GM18873 (cell line): Measurements from ENCODE around the gene PRKAG2.

Experiments
- ATAC-seq: cut with Tn5 transposase; IDR thresholded peaks from one replicate; pipeline ENCODE4 v1.9.1; 2021; ENCODE audit warnings: mild to moderate bottlenecking, moderate library complexity, moderate number of reproducible peaks; ENCODE audit not compliant: unreplicated experiment, low FRiP score

PRKAG2 gene

GRCh38 chr7:151687523-151688235 lies 189.2 kb downstream of the PRKAG2 start:
- ATAC-seq = no peak

DNA sequence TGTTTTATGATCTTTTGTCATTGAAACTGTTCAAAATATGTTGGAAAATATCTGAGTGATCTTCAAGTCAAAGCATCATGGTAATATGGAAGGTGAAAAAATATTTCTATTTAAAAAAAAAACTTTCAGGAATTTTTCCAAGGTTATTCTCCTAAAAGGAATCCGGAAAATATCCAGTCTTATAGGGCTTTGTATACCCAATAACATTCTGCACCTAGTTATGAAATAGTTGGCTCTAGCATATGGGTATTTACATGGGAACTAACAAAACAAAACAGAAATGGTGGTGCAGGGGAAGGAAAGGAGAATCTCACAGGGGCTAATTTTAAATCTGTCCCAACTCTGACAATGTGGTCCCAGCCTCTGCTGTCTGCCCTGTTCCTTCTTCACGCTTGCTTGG lies 190.1 kb downstream of the PRKAG2 start:
- ATAC-seq = no peak

- ATAC-seq = no peak
Measured at GRCh38 chr7:151686016-151686766, 190.7 kb downstream of the PRKAG2 start.

GRCh38 chr7:151684408-151685175 lies 192.3 kb downstream of the PRKAG2 start:
- no peak for ATAC-seq

- no peak for ATAC-seq
Measured at GRCh38 chr7:151683615-151684407, 193.1 kb downstream of the PRKAG2 start.

DNA sequence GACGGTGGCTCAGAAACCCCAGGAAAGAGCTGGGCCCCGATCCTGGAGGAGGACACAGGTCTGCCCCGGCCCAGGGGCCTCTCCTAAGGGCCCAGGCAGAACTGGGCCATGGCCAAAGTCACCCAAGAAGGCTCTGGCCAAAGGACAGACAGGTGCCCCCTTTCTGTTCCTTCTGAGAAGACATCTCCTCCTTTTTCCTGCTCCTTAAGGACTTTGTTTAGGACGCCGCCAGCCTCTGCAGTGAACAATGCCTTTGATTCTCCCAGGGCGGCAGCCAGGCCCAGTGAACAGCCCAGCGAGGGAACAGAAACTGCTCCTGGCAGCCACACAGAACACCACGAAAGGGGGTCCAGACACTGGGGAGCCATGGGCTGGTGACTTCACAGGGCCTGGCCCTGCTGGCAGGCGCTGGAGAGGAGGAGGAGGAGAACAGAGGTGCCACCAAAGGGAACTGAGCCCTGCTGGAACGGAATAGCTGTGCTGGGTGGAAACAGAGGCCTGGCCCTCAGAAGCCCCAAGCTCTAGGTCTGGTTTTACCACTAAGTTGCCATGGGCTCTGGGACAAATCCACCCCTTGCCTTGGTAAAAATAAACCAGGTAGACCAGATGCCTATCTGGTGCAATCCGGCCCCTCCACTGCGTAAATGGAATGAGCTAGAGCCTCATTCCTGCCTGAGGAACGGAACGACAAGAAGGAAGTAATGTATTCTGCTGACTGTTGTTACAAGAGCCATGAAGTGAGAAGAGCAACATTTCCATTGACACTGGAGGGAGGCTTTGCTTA lies 193.9 kb downstream of the PRKAG2 start:
- ATAC-seq = no peak

DNA sequence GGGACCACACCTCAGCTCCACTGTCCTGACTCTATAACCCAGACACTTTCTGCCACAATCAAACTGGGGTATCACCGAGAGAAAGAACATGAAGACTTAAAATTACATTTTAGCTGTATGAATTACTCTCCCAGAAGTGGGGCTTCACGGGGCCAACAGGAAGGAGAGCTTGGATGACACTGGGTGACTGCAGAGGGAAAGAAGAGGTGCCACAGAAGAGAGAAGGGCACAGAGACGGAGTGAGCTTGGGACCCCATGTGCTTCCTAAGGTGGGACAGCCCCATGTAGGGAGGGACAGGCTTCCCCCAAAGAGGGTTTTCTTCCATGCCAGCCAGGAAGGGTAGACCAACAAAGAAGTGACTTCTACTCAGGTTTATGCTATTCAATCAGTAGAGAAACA lies 195.2 kb downstream of the PRKAG2 start:
- ATAC-seq = no peak

DNA sequence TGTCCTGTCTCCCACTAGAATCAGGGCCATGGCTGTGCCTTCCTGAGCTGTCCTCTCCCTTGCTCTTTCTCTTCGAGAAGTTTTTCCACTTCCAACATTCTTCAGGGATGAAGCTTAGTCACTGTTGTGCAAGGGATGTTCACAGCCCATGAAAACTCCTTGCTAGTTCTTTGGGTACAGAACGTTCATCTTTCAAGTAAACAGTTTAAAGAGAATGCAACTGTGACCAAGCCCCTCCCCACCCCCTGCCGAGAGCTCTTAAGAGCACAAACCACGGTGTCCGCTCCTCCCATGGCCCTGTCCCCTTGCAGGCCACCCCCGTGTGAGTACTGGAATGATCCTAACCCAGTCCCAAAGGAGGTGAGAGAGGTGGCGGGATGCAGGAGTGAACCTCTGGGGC lies 196.1 kb downstream of the PRKAG2 start:
- no peak for ATAC-seq

GRCh38 chr7:151679881-151680612 lies 196.9 kb downstream of the PRKAG2 start:
- no peak for ATAC-seq

DNA sequence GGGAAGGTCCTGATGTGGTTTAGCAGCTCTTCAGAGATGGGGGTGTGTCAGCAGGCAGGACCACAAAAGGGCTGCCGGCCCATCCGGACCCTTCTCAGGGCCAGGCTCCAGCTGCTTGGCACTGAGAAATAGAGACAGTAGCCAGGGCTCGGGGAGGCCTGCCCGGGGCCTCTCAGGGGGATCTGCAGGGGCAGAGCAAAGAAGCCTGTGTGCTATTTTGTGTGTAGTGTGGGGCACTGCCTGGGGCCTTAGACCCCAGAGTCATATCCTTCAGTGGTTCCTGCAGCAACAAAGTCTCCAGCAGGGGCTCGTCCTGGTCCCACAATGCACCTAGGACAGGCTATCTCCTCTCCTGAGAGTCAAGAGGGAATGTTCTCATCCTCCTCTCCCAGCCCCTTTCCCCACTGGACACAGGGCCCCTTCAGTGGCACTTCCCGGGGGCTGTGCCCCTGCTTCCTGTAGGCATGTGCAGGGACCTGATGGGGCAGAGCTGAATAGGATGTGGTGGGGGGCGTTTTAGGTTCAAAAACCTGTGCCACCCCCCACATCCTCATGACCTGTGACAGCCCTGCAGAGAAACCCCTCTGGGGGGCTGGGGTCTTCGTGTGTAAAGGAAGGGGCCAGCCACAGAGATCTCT lies 197.7 kb downstream of the PRKAG2 start:
- ATAC-seq = no peak

- no peak for ATAC-seq
Measured at GRCh38 chr7:151678227-151678604, 198.7 kb downstream of the PRKAG2 start.

- ATAC-seq = no peak
Measured at GRCh38 chr7:151677581-151678226, 199.2 kb downstream of the PRKAG2 start.

DNA sequence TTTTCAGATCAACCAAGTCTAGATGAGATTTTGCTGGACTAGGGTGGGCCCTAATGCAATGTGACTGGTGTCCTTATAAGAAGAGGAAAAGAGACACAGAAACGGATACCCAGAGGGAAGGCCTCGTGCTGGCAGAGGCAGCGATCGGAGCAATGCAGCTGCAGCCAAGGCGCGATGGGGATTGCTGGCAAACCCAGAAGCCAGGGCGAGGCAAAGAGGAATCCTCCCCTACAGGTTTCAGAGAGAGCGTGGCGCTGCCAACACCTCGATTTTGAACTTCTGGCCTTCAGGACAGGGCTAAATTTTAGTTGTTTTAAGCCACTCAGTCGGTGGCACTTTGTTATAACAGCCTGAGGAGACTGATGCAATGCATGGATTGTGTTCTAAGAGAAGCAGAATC lies 200.2 kb downstream of the PRKAG2 start:
- ATAC-seq = no peak

GRCh38 chr7:151675196-151675920 lies 201.6 kb downstream of the PRKAG2 start:
- ATAC-seq = no peak

DNA sequence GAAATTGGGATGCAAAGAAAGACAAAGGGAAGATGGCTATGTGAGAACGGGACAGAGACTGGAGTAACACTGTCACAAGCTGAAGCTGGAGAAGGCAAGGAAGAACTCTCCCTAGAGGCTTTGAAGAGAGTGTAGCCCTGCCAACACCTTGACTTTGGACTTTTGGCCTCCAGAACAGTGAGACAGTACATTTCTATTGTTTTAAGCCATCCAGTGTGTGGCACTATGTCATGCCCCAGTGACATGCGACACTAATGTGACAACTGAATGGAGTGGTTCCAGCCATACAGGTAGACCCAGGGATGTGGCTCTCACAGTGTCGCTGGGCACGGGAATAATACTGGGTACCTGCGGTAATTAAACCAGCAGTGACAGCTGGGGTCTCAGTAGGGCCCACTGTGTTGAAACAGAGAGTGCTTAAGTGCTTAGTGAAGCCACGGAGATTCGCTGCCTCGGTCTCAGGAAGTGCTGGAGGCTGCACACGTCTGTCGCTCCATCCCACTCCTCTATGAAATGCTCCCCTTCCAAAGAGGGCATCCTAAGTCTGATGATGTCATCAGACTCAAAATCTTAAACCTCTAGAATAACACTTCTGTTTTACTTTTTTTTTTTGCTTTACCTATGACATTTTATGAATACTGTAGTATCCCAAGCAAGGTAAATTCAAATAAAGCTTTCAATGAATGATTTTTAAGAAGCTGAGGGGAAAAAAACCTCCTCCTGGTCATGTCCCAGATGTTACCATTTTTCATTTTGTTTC lies 202.6 kb downstream of the PRKAG2 start:
- no peak for ATAC-seq

DNA sequence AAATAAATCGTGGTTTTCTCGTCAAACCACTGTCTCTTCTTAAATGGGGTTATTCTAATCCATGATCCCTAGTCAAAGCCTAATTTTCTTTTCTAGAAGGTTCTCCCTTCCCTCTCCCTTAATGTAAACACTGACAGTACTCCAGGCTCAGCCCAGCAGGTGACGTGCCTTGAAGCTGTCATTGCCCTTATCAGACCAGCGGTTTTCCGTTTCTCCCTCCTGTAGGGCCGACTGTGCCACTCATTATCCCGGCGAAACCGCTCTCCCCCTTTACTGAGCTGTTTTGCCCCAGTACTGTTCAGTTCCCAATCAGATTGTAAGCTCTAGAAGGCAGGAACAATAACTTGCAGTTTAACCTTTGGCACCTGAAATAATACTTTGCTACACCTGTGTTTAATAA lies 203.7 kb downstream of the PRKAG2 start:
- no peak for ATAC-seq

DNA sequence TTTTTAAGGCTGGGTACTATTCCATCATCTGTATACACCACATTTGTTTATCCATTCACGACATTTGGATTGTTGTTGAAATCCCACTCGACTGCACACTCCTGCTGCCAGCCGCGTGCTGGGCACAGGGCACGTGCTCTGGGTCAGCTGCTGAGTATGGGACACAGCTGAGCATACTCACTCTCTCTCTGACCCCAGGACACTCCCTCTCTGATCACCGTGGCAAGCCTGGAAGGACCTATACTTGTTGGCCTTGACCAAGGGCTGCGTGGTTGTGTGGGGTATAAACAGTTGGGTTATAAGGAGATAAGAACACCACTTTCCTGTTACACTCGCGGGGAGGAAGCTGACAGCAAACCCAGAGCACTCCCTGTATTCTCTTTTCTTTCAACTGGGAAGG lies 204.2 kb downstream of the PRKAG2 start:
- no peak for ATAC-seq
